Astrocyte (in vitro differentiated cells and primary cell): ENCODE data around the gene LIN37. TPM values are rescaled to one million over a fixed set of nuclear protein-coding genes. Genes with fewer than 3 reads are reported as not detected.

ENCODE experiments used
- DNase-seq: peaks from one replicate; pipeline ENCODE4 v3.0.0-alpha.2; 2010; ENCODE audit warnings: low read depth
- FAIRE-seq: peaks from 2 replicates; lab custom pipeline; 2011; peaks lifted over from hg19 to GRCh38; lab: Jason Lieb, UNC
- H2AFZ ChIP-seq: 2 replicates; pipeline ENCODE4 v1.6.0; 2012; ENCODE audit warnings: low read depth, low read length, inconsistent platforms
- H3K27ac ChIP-seq: 2 replicates; pipeline ENCODE4 v1.5.1; 2011; ENCODE audit warnings: low read depth, low read length, inconsistent platforms
- H3K27me3 ChIP-seq: 2 replicates; pipeline ENCODE4 v1.6.0; 2011; ENCODE audit warnings: low read length, inconsistent platforms; ENCODE audit not compliant: insufficient read depth
- H3K36me3 ChIP-seq: 2 replicates; pipeline ENCODE4 v1.5.1; 2011; ENCODE audit warnings: low read length, inconsistent platforms; ENCODE audit not compliant: insufficient read depth
- H3K4me1 ChIP-seq: 2 replicates; pipeline ENCODE4 v1.5.1; 2011; ENCODE audit warnings: low read length, inconsistent platforms; ENCODE audit not compliant: insufficient read depth
- H3K4me2 ChIP-seq: 2 replicates; pipeline ENCODE4 v1.6.0; 2012; ENCODE audit warnings: low read length, inconsistent platforms
- H3K4me3 ChIP-seq: 2 replicates; pipeline ENCODE4 v1.5.1; 2011; ENCODE audit warnings: low read depth, mild to moderate bottlenecking, low read length, inconsistent platforms; ENCODE audit not compliant: insufficient read depth
- H3K79me2 ChIP-seq: 2 replicates; pipeline ENCODE4 v1.6.0; 2012; ENCODE audit warnings: mild to moderate bottlenecking, low read length, inconsistent platforms; ENCODE audit not compliant: insufficient read depth
- H3K9ac ChIP-seq: 2 replicates; pipeline ENCODE4 v1.6.0; 2012; ENCODE audit warnings: mild to moderate bottlenecking, low read length, inconsistent platforms
- H3K9me3 ChIP-seq: 2 replicates; pipeline ENCODE4 v1.5.1; 2012; ENCODE audit warnings: low read depth, mild to moderate bottlenecking, low read length, inconsistent platforms; ENCODE audit not compliant: insufficient read depth
- H4K20me1 ChIP-seq: 2 replicates; pipeline ENCODE4 v1.6.0; 2012; ENCODE audit warnings: low read length, inconsistent platforms; ENCODE audit not compliant: insufficient read depth
- H3K27ac Mint-ChIP-seq: one replicate; pipeline ENCODE4 v1.8.0; 2021; ENCODE audit warnings: mild to moderate bottlenecking, mixed read lengths; ENCODE audit not compliant: unreplicated experiment
- H3K27me3 Mint-ChIP-seq: one replicate; pipeline ENCODE4 v1.8.0; 2021; ENCODE audit warnings: low read depth, mixed read lengths; ENCODE audit not compliant: unreplicated experiment
- H3K36me3 Mint-ChIP-seq: one replicate; pipeline ENCODE4 v1.8.0; 2021; ENCODE audit warnings: low read depth, mixed read lengths; ENCODE audit not compliant: unreplicated experiment
- H3K4me1 Mint-ChIP-seq: one replicate; pipeline ENCODE4 v1.8.0; 2021; ENCODE audit warnings: low read depth, mixed read lengths; ENCODE audit not compliant: unreplicated experiment
- H3K4me3 Mint-ChIP-seq: one replicate; pipeline ENCODE4 v1.8.0; 2021; ENCODE audit warnings: mild to moderate bottlenecking, moderate library complexity, mixed read lengths; ENCODE audit not compliant: unreplicated experiment
- H3K9me3 Mint-ChIP-seq: one replicate; pipeline ENCODE4 v1.8.0; 2021; ENCODE audit warnings: mild to moderate bottlenecking, mixed read lengths; ENCODE audit not compliant: unreplicated experiment
- EZH2 ChIP-seq: IDR thresholded peaks from 2 replicates; pipeline ENCODE4 v1.6.1; 2012; ENCODE audit warnings: mild to moderate bottlenecking, low read length, inconsistent platforms; ENCODE audit not compliant: insufficient read depth
- total RNA-seq: library from RNA; stranded (reverse); gene quantifications from 2 replicates; pipeline ENCODE4 v1.2.1, GENCODE V29; 2021
- TF ChIP-seq, protein P1 (sequence below): IDR thresholded peaks from 2 replicates; pipeline ENCODE4 v1.5.1; 2011; ENCODE audit warnings: low read depth, mild to moderate bottlenecking, inconsistent platforms, low read length, moderate library complexity; ENCODE audit not compliant: insufficient read depth

Gene LIN37
- total RNA-seq, 1 donor from 2014 or later = 15.6 TPM

DNA sequence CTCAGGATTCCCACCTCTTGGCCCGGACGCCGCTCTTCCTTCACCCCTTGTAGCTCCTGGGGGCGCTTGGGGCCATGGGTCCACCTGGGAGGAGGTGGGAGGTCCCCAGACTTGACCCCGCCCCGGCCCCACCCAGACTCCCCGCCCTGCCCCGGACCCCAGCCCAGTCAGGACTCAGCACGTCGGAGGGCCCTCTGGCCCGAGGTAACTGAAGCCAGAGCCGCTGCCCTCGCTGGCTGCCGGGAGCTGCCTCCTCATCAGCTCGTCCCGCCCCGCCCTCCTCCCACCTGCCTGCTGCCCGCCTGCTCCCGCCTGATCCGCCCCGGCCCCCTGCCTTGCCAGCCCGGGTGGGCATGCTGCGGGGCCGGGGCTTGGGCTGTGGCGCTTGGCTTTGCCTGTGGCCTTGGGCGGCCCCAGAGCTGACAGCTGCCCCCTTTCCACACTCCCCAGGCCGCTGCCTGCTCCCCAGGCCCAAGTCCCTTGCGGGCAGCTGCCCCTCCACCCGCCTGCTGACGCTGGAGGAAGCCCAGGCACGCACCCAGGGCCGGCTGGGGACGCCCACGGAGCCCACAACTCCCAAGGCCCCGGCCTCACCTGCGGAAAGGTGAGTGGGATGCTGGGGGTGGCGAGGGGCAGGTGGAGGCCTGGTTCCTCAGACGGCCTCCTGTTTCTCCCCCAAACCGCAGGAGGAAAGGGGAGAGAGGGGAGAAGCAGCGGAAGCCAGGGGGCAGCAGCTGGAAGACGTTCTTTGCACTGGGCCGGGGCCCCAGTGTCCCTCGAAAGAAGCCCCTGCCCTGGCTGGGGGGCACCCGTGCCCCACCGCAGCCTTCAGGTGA is 36.3 kb downstream of the LIN37 start:
- no peak for FAIRE-seq
- Histone ChIP-seq H3K36me3 (no peaks in the 10 kb centered on the region), H3K9me3 (no peaks in the 10 kb centered on the region), H2AFZ (no peak overlapping the region), H3K79me2 (no peaks in the 10 kb centered on the region), H3K27me3 (no peaks in the 10 kb centered on the region), H3K4me2 (no peak overlapping the region), H3K4me3 (no peak overlapping the region), H3K9ac (no peak overlapping the region), H4K20me1 (no peaks in the 10 kb centered on the region), H3K4me1 (no peaks in the 10 kb centered on the region), H3K27ac (no peak overlapping the region)
- no peak for DNase-seq
- H3K27me3 Mint-ChIP-seq = peaks cover 39% of the 10 kb centered on the region
- H3K36me3 Mint-ChIP-seq = peaks cover 11% of the 10 kb centered on the region
- H3K4me1 Mint-ChIP-seq = peaks cover 4% of the 10 kb centered on the region
- no peak overlapping the region for H3K4me3 Mint-ChIP-seq
- no peak overlapping the region for H3K27ac Mint-ChIP-seq
- TF ChIP-seq EZH2 = no peak
- TF ChIP-seq, protein P1, sequence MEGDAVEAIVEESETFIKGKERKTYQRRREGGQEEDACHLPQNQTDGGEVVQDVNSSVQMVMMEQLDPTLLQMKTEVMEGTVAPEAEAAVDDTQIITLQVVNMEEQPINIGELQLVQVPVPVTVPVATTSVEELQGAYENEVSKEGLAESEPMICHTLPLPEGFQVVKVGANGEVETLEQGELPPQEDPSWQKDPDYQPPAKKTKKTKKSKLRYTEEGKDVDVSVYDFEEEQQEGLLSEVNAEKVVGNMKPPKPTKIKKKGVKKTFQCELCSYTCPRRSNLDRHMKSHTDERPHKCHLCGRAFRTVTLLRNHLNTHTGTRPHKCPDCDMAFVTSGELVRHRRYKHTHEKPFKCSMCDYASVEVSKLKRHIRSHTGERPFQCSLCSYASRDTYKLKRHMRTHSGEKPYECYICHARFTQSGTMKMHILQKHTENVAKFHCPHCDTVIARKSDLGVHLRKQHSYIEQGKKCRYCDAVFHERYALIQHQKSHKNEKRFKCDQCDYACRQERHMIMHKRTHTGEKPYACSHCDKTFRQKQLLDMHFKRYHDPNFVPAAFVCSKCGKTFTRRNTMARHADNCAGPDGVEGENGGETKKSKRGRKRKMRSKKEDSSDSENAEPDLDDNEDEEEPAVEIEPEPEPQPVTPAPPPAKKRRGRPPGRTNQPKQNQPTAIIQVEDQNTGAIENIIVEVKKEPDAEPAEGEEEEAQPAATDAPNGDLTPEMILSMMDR = no peak
- no peaks in the 10 kb centered on the region for H3K9me3 Mint-ChIP-seq

- FAIRE-seq (no peak), DNase-seq (no peak)
- no peaks in the 10 kb centered on the region for H3K4me1 ChIP-seq
- peaks cover 11% of the 10 kb centered on the region for H3K36me3 Mint-ChIP-seq
- H3K27me3 ChIP-seq = no peaks in the 10 kb centered on the region
- H3K27ac ChIP-seq = no peak overlapping the region
- H4K20me1 ChIP-seq = no peaks in the 10 kb centered on the region
- H3K4me1 Mint-ChIP-seq = peaks cover 4% of the 10 kb centered on the region
- TF ChIP-seq, protein P1 = no peak
- no peak for TF ChIP-seq EZH2
- H3K9me3 ChIP-seq = no peaks in the 10 kb centered on the region
- no peaks in the 10 kb centered on the region for H3K36me3 ChIP-seq
- H3K27ac Mint-ChIP-seq = no peak overlapping the region
- no peaks in the 10 kb centered on the region for H3K9me3 Mint-ChIP-seq
- H3K4me3 Mint-ChIP-seq = no peak overlapping the region
- H3K4me2 ChIP-seq = no peak overlapping the region
- no peak overlapping the region for H3K4me3 ChIP-seq
- H3K9ac ChIP-seq = no peak overlapping the region
- no peak overlapping the region for H2AFZ ChIP-seq
- peaks cover 36% of the 10 kb centered on the region for H3K27me3 Mint-ChIP-seq
- no peaks in the 10 kb centered on the region for H3K79me2 ChIP-seq
Measured at GRCh38 chr19:35785339-35785627, 36.9 kb downstream of the LIN37 start.
